Naive B cell (primary cell): ENCODE measurements around the gene PDAP1. TPM values are rescaled to one million over a fixed set of nuclear protein-coding genes. Genes with fewer than 3 reads are reported as not detected.
"Not testable (repeated sequence)": the region's sequence is repeated elsewhere in the genome, so short reads cannot be mapped to it uniquely, and the experiment has no call there.

Experiments
- ATAC-seq, 2 donors: fragments of 150-1000 bp; cut with Tn5 transposase; 2 replicates each; pipeline ENCODE4 v1.10.0; 2021; ENCODE audit warnings: low read depth in 2 of 2, mild to moderate bottlenecking in 2 of 2, moderate library complexity in 2 of 2
- DNase-seq: peaks from one replicate; pipeline ENCODE4 v3.0.0; 2022
- H3K27ac Mint-ChIP-seq, 6 donors: one replicate each; pipeline ENCODE4 v1.8.0; 2020 to 2022; ENCODE audit warnings: mild to moderate bottlenecking in 6 of 6, mixed read lengths in 6 of 6, moderate library complexity in 5 of 6, inconsistent platforms in 2 of 6
- H3K27me3 Mint-ChIP-seq, 3 donors: one replicate each; pipeline ENCODE4 v1.8.0; 2021 to 2022; ENCODE audit warnings: mixed read lengths in 3 of 3, mild to moderate bottlenecking in 1 of 3
- H3K36me3 Mint-ChIP-seq, 2 donors: one replicate each; pipeline ENCODE4 v1.8.0; 2020 to 2022; ENCODE audit warnings: mixed read lengths in 2 of 2, inconsistent platforms in 1 of 2, mild to moderate bottlenecking in 1 of 2
- H3K4me1 Mint-ChIP-seq, 3 donors: one replicate each; pipeline ENCODE4 v1.8.0; 2020 to 2022; ENCODE audit warnings: mixed read lengths in 3 of 3, inconsistent platforms in 1 of 3, mild to moderate bottlenecking in 1 of 3, moderate library complexity in 1 of 3
- H3K4me3 Mint-ChIP-seq, 8 donors: one replicate each; pipeline ENCODE4 v1.8.0; 2020 to 2022; ENCODE audit warnings: mild to moderate bottlenecking in 8 of 8, mixed read lengths in 8 of 8, moderate library complexity in 8 of 8, inconsistent platforms in 2 of 8
- H3K9me3 Mint-ChIP-seq, 7 donors: one replicate each; pipeline ENCODE4 v1.8.0; 2020 to 2022; ENCODE audit warnings: mixed read lengths in 7 of 7, mild to moderate bottlenecking in 5 of 7, inconsistent platforms in 2 of 7, moderate library complexity in 1 of 7
- polyA plus RNA-seq, 6 donors: library from polyadenylated mRNA; unstranded; fragments of 300-500 nt; fragmentation: Illumina TruSeq; gene quantifications; one replicate each; pipeline ENCODE4 v1.2.3, GENCODE V29; 2021; ENCODE audit warnings: low read depth in 6 of 6

Gene PDAP1
- polyA plus RNA-seq, 6 donors from 2014 or later = 23.3 to 28.5 (median 25.7) TPM

- peak within 1 kb of the TSS; percentile 95 to 100 (median 98) for H3K4me3 Mint-ChIP-seq
- peak within 1 kb of the TSS; percentile 87 to 98 (median 96) for H3K27ac Mint-ChIP-seq
- H3K9me3 Mint-ChIP-seq = no peaks in the 10 kb centered on the region
- H3K4me1 Mint-ChIP-seq = peaks cover 32 to 50% (median 43%) of the 10 kb centered on the region in 3 donors
- H3K27me3 Mint-ChIP-seq = no peaks in the 10 kb centered on the region
- no peaks in the 10 kb centered on the region for H3K36me3 Mint-ChIP-seq
- peak; percentile 86 for DNase-seq
- ATAC-seq = peak; percentile 94 to 95
These were observed 30.4 kb upstream of the PDAP1 start, which contains the start of the genes CPSF4 and PTCD1 for GRCh38 chr7:99438573-99439480. CPSF4 (plus strand) TSS chr7:99438943; CDS start chr7:99439083, 140 bp downstream. PTCD1 (minus strand) TSS chr7:99438798; CDS start chr7:99435242, 3,556 bp downstream.

DNA sequence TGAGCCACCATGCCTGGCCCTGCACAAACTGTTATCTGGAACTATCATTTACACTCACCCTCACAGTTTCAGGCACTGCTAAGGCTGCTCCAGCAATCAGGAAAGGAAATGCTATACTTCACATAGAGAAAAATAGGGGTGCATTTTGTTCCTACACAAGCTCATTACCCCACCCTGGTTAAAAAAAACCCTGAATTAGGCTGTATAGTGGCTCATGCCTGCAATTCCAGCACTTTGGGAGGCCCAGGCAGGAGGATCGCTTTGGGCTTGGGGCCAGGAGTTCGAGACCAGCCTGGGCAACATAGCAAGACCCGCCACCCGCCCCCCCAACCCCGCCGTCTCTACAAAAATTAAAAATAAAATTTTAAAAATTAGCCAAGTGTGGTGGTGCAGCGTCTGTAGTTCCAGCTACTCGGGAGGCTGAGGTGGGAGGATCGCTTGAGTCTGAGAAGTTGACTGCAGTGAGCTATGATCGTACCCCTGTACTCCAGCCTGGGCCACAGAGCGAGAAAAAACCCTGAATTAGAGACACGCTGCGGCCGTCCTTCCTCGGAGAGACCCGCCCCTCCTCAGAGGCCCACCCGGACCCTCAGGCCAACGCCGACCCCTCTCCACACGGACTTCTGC, 29.7 kb upstream of the PDAP1 start:
- DNase-seq (no peak), ATAC-seq (peak in 1 of 2 donors; percentile 17)
- Mint-ChIP-seq H3K9me3 (no peaks in the 10 kb centered on the region), H3K27ac (peak overlapping the region; percentile 20 to 97 (median 90)), H3K4me1 (peaks cover 29 to 49% (median 39%) of the 10 kb centered on the region in 3 donors), H3K27me3 (no peaks in the 10 kb centered on the region), H3K4me3 (peak overlapping the region; percentile 95 to 100 (median 98)), H3K36me3 (no peaks in the 10 kb centered on the region)

DNA sequence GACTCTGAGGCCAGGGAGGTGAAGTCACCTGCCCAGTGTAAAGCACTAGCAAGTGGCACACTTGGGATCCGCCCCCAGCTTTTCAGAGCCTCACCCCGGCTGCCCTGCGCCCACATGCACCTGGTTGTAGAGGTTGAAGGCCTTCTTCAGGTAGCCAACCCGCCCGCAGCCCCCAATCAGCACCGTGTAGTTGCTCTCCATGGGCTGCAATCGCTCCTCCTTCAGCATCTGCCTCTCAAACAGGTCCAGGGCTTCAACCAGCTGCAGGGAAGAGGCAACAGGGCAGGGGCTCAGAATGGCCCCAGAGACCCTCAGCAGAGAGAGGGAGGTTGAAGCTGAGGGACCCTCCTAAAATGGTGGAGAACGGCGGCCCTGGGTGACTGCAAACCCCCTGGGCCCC, 24.8 kb upstream of the PDAP1 start:
- ATAC-seq = no peak

GRCh38 chr7:99431756-99432540, 23.6 kb upstream of the PDAP1 start:
- H3K4me3 Mint-ChIP-seq, ATAC-seq, H3K4me1 Mint-ChIP-seq, H3K27me3 Mint-ChIP-seq, H3K36me3 Mint-ChIP-seq, DNase-seq, H3K9me3 Mint-ChIP-seq: not testable (repeated sequence)
- H3K27ac Mint-ChIP-seq = peak overlapping the region in 1 of 6 donors; percentile 44

More for the DNA sequence above, 24.8 kb upstream of the PDAP1 start:
- Mint-ChIP-seq H3K27ac (no peak overlapping the region), H3K36me3 (no peaks in the 10 kb centered on the region), H3K4me1 (peaks cover 0 to 14% (median 12%) of the 10 kb centered on the region in 3 donors), H3K4me3 (no peak overlapping the region), H3K27me3 (no peaks in the 10 kb centered on the region), H3K9me3 (no peaks in the 10 kb centered on the region)
- no peak for DNase-seq

- DNase-seq (no peak), ATAC-seq (no peak)
- Mint-ChIP-seq H3K27ac (no peak overlapping the region), H3K4me1 (peaks cover 0 to 5% (median 0%) of the 10 kb centered on the region in 3 donors), H3K36me3 (no peaks in the 10 kb centered on the region), H3K4me3 (no peak overlapping the region), H3K27me3 (no peaks in the 10 kb centered on the region), H3K9me3 (no peaks in the 10 kb centered on the region)
These were observed 21.4 kb upstream of the PDAP1 start for GRCh38 chr7:99429756-99430155.

DNA sequence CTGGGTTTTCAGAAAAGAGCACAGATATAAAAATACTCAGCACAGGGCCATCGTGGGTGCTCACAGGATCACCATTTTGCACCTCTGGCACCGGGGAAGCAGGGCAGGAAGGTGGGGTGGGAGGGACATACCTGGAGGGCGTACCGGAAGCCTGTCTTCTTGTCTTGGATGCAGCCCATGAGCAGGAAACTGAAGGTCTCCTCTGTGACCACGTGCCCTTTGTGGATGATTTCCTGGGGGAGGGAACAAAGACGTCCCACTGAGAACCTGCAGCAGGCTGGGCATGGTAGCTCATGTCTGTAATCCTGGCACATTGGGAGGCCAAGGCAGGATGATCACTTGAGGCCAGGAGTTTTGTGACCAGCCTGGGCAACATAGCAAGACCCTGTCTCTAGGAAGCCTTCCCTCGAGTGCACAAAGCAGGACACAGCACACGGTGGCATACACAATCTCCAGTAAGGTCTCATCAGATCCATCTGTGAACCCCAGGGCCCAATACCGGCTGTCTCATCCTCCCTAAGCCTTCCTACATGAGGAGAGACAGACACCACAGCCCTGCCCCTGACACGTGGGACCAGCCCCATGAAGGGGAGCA, 20.7 kb upstream of the PDAP1 start:
- no peaks in the 10 kb centered on the region for H3K27me3 Mint-ChIP-seq
- no peaks in the 10 kb centered on the region for H3K9me3 Mint-ChIP-seq
- no peak overlapping the region for H3K27ac Mint-ChIP-seq
- ATAC-seq (no peak), DNase-seq (no peak)
- peaks cover 0 to 5% (median 0%) of the 10 kb centered on the region in 3 donors for H3K4me1 Mint-ChIP-seq
- no peaks in the 10 kb centered on the region for H3K36me3 Mint-ChIP-seq
- no peak overlapping the region for H3K4me3 Mint-ChIP-seq

DNA sequence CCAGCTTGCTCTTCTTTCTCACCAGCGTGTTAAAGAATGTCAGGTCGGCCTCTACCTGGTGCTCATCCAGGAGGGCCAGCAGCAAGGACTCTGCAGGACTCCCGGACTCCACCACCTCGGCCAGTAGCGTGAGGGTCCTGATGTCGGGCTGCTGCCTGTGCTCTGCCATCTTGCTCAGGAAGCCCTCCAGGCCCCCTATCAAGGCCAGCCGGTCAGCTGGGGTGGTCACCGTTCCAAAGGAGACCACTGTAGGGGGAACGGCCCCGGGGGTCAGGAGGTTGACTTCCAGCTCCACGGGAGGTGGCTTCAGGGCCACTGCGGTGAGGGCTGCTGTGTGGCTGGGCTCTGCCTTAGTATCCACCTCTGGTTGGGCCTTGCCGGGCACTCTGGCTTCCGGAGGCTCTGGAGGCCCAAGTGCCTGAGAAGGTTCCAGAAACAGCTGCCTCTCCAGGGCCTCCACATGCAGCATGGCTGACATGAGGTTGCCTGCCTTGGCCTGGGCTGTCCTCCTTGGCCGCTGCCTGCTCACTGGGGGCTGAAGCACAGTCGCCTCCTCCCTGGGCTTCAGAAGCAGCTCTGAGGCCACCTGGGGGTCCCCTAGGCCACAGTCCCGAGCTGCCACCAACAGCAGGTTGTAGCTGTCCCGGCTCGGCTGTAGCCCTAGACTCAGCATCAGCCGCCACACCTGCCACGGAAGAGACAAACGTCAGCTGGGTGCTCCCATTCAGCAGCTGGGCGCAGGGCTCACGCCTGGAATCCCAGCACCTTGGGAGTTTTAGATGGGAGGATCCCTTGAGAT, 16.7 kb upstream of the PDAP1 start:
- H3K27me3 Mint-ChIP-seq = no peaks in the 10 kb centered on the region
- DNase-seq (no peak), ATAC-seq (no peak)
- H3K9me3 Mint-ChIP-seq = no peaks in the 10 kb centered on the region
- H3K27ac Mint-ChIP-seq = peak overlapping the region in 1 of 6 donors; percentile 24
- no peaks in the 10 kb centered on the region for H3K36me3 Mint-ChIP-seq
- no peak overlapping the region for H3K4me3 Mint-ChIP-seq
- H3K4me1 Mint-ChIP-seq = no peaks in the 10 kb centered on the region

DNA sequence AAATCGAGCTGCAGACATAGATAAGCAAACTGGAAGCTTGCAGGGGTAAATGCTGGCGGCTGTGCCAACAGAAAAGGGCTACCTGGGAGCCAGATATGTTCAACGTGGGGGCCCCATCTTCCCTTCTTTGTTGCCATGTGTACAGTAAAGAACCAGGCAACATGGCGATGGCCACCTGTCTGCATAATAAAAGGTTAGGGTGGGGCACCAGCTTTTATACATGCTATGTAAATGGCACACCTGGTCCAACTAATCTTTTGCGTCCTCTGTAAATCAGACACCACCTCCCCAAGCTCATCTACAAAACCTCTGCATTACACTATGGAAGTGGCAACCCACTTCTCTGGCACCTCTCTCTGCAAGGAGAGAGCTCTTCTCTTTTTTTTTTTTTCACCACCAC, 14.2 kb upstream of the PDAP1 start:
- no peaks in the 10 kb centered on the region for H3K36me3 Mint-ChIP-seq
- H3K9me3 Mint-ChIP-seq = no peaks in the 10 kb centered on the region
- no peaks in the 10 kb centered on the region for H3K4me1 Mint-ChIP-seq
- ATAC-seq = no peak
- no peak for DNase-seq
- H3K27ac Mint-ChIP-seq = peak overlapping the region in 1 of 6 donors; percentile 59
- no peaks in the 10 kb centered on the region for H3K27me3 Mint-ChIP-seq
- no peak overlapping the region for H3K4me3 Mint-ChIP-seq

GRCh38 chr7:99422186-99422585, 13.8 kb upstream of the PDAP1 start:
- Mint-ChIP-seq H3K27ac (peak overlapping the region in 2 of 6 donors; percentile 25 to 59), H3K9me3 (no peaks in the 10 kb centered on the region), H3K27me3 (no peaks in the 10 kb centered on the region), H3K36me3 (no peaks in the 10 kb centered on the region), H3K4me1 (no peaks in the 10 kb centered on the region), H3K4me3 (no peak overlapping the region)
- no peak for DNase-seq
- no peak for ATAC-seq

DNA sequence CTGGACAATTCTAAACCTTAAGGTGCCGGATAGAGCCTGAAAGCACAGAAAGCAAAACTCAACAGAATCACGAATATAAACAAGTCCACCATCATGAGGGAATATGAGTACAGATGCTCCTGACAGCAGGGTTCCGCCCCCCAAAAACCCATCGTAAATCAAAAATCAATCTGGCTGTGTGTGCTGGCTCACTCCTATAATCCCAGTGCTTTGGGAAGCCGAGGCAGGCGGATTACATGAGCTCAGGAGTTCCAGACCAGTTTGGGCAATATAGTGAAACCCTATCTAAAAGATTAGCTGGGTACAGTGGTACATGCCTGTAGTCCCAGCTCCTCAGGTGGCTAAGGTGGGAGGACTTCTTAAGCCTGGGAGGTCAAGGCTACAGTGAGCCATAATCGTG, 12.6 kb upstream of the PDAP1 start:
- H3K36me3 Mint-ChIP-seq = peaks cover 2 to 4% of the 10 kb centered on the region in 2 donors

GRCh38 chr7:99420213-99420612, 11.8 kb upstream of the PDAP1 start:
- no peaks in the 10 kb centered on the region for H3K9me3 Mint-ChIP-seq
- peak overlapping the region in 2 of 6 donors; percentile 57 to 87 for H3K27ac Mint-ChIP-seq
- peaks cover 0 to 1% (median 0%) of the 10 kb centered on the region in 3 donors for H3K4me1 Mint-ChIP-seq
- peak overlapping the region in 1 of 8 donors; percentile 3 for H3K4me3 Mint-ChIP-seq
- DNase-seq (no peak), ATAC-seq (no peak)
- H3K27me3 Mint-ChIP-seq = no peaks in the 10 kb centered on the region
- H3K36me3 Mint-ChIP-seq = peaks cover 4 to 9% of the 10 kb centered on the region in 2 donors

More for the DNA sequence above, 12.6 kb upstream of the PDAP1 start:
- no peaks in the 10 kb centered on the region for H3K9me3 Mint-ChIP-seq
- ATAC-seq (no peak), DNase-seq (no peak)
- H3K27ac Mint-ChIP-seq = no peak overlapping the region
- H3K27me3 Mint-ChIP-seq = no peaks in the 10 kb centered on the region
- H3K4me3 Mint-ChIP-seq = no peak overlapping the region
- no peaks in the 10 kb centered on the region for H3K4me1 Mint-ChIP-seq

GRCh38 chr7:99419323-99420021, 11.1 kb upstream of the PDAP1 start:
- no peak overlapping the region for H3K4me3 Mint-ChIP-seq

More at GRCh38 chr7:99419323-99420021, 11.1 kb upstream of the PDAP1 start:
- Mint-ChIP-seq H3K27me3 (no peaks in the 10 kb centered on the region), H3K27ac (peak overlapping the region in 2 of 6 donors; percentile 75 to 88), H3K4me1 (peaks cover 0 to 6% (median 0%) of the 10 kb centered on the region in 3 donors), H3K9me3 (no peaks in the 10 kb centered on the region), H3K36me3 (peaks cover 4 to 17% of the 10 kb centered on the region in 2 donors)
- DNase-seq = no peak
- ATAC-seq = no peak
